K562 (cell line): ENCODE data around the gene IL4I1. TPM values are rescaled to one million over a fixed set of nuclear protein-coding genes. Genes with fewer than 3 reads are reported as not detected.
A peak's percentile ranks its signal among the peaks of the same experiment; 100 is the strongest.

Experiments used
- ADNP ChIP-seq: fragments of 200-800 bp; sonication (Bioruptor generic); IDR thresholded peaks from 2 replicates; pipeline ENCODE4 v1.6.1; 2016; ENCODE audit warnings: missing genetic modification characterization, missing compliant biosample characterization
- ARID1B ChIP-seq: fragments of 450-650 bp; IDR thresholded peaks from 2 replicates; pipeline ENCODE4 v1.6.1; 2016; ENCODE audit warnings: antibody characterized with exemption, mild to moderate bottlenecking, inconsistent platforms
- CBX3 ChIP-seq, 2 experiments: IDR thresholded peaks; 1 replicate in 1 of 2; 2 replicates in 1 of 2; pipeline ENCODE4 v1.6.1; 2012; ENCODE audit warnings: inconsistent platforms in 2 of 2, low read length in 2 of 2, borderline replicate concordance in 1 of 2, control low read depth in 1 of 2
- CBX5 ChIP-seq: IDR thresholded peaks from 2 replicates; pipeline ENCODE4 v1.6.1; 2014; ENCODE audit warnings: low read depth, borderline replicate concordance
- CHAMP1 ChIP-seq: fragments of 450-650 bp; IDR thresholded peaks from 2 replicates; pipeline ENCODE4 v1.6.1; 2016; ENCODE audit warnings: mild to moderate bottlenecking
- DACH1 ChIP-seq: fragments of 450-650 bp; IDR thresholded peaks from 2 replicates; pipeline ENCODE4 v1.6.1; 2018; ENCODE audit not compliant: partially characterized antibody
- E2F3 ChIP-seq: fragments of 250-450 bp; sonication (Bioruptor Pico); IDR thresholded peaks from 2 replicates; pipeline ENCODE4 v1.4.0; 2020; ENCODE audit warnings: mild to moderate bottlenecking
- EGR1 ChIP-seq: fragments of 450-650 bp; conservative IDR thresholded peaks from 2 replicates; pipeline ENCODE4 v1.6.1; 2017; ENCODE audit warnings: mild to moderate bottlenecking
- HDAC3 ChIP-seq: fragments of 450-650 bp; IDR thresholded peaks from 2 replicates; pipeline ENCODE4 v1.6.1; 2018; ENCODE audit warnings: borderline replicate concordance, mild to moderate bottlenecking, moderate library complexity; ENCODE audit not compliant: partially characterized antibody
- HLTF ChIP-seq: fragments of 450-650 bp; IDR thresholded peaks from 2 replicates; pipeline ENCODE4 v1.6.1; 2016
- NEUROD1 ChIP-seq: fragments of 150-350 bp; IDR thresholded peaks from 2 replicates; pipeline ENCODE4 v1.6.1; 2014; ENCODE audit warnings: borderline replicate concordance, low read length, low read depth; ENCODE audit not compliant: partially characterized antibody
- NFRKB ChIP-seq: fragments of 450-650 bp; IDR thresholded peaks from 2 replicates; pipeline ENCODE4 v1.6.1; 2016; ENCODE audit warnings: low read depth
- NR1H2 ChIP-seq: sonication (generic); formaldehyde crosslinking; IDR thresholded peaks from 2 replicates; pipeline ENCODE4 v1.4.0; 2020; ENCODE audit warnings: mild to moderate bottlenecking, missing genetic modification reagents
- RB1 ChIP-seq: fragments of 450-650 bp; IDR thresholded peaks from 2 replicates; pipeline ENCODE4 v1.6.1; 2017; ENCODE audit warnings: low read depth, mild to moderate bottlenecking
- SIRT6 ChIP-seq: IDR thresholded peaks from one replicate; pipeline ENCODE4 v1.6.1; 2012; ENCODE audit warnings: low read depth, mild to moderate bottlenecking, control low read depth, inconsistent platforms, low read length, moderate library complexity
- TCF7 ChIP-seq: sonication (generic); IDR thresholded peaks from 2 replicates; pipeline ENCODE4 v1.6.1; 2016; ENCODE audit warnings: antibody characterized with exemption, borderline replicate concordance
- TFAM ChIP-seq: fragments of 250-450 bp; sonication (Bioruptor Pico); conservative IDR thresholded peaks from 2 replicates; pipeline ENCODE4 v1.5.0; 2021; ENCODE audit warnings: mild to moderate bottlenecking, moderate library complexity
- TGIF2 ChIP-seq: sonication (generic); formaldehyde crosslinking; IDR thresholded peaks from 2 replicates; pipeline ENCODE4 v1.8.1; 2022; ENCODE audit warnings: mild to moderate bottlenecking, missing genetic modification reagents, moderate library complexity
- ZBTB17 ChIP-seq: fragments of 450-650 bp; formaldehyde crosslinking; IDR thresholded peaks from 2 replicates; pipeline ENCODE4 v1.4.0; 2020; ENCODE audit warnings: mild to moderate bottlenecking
- ZNF263 ChIP-seq: sonication (generic); formaldehyde crosslinking; IDR thresholded peaks from 2 replicates; pipeline ENCODE4 v1.8.0; 2022; ENCODE audit warnings: mild to moderate bottlenecking, missing genetic modification reagents, borderline replicate concordance
- ZNF431 ChIP-seq: sonication (generic); formaldehyde crosslinking; IDR thresholded peaks from 2 replicates; pipeline ENCODE4 v1.8.0; 2022; ENCODE audit warnings: mild to moderate bottlenecking, missing genetic modification reagents
- ZNF444 ChIP-seq: fragments of 250-450 bp; sonication (Bioruptor Pico); IDR thresholded peaks from 2 replicates; pipeline ENCODE4 v1.4.0; 2020; ENCODE audit warnings: mild to moderate bottlenecking, moderate library complexity
- ZNF639 ChIP-seq, 2 experiments: fragments of 200-800 bp in 1 of 2; sonication (Bioruptor generic) in 1 of 2; sonication (generic) in 1 of 2; formaldehyde crosslinking in 1 of 2; IDR thresholded peaks in 1 of 2; conservative IDR thresholded peaks in 1 of 2; 2 replicates each; pipeline versions ENCODE4 v1.5.0 to v1.6.1; 2016 to 2020; ENCODE audit warnings: missing compliant biosample characterization in 1 of 2, missing genetic modification characterization in 1 of 2, missing genetic modification reagents in 1 of 2
- ZNF780A ChIP-seq: fragments of 250-450 bp; sonication (Bioruptor Pico); IDR thresholded peaks from 2 replicates; pipeline ENCODE4 v1.5.0; 2021; ENCODE audit warnings: mild to moderate bottlenecking
- ZNF79 ChIP-seq: fragments of 250-450 bp; sonication (Bioruptor Pico); IDR thresholded peaks from 2 replicates; pipeline ENCODE4 v1.4.0; 2020; ENCODE audit warnings: low read depth, mild to moderate bottlenecking, moderate library complexity
- polyA plus RNA-seq, 8 experiments: library from polyadenylated mRNA; depleted of rRNA in 4 of 8; stranded (reverse) in 5 of 8; unstranded in 3 of 8; fragments of >200 nt; fragmentation: Nextera tagmentation in 2 of 8; fragmentation: Illumina TruSeq in 1 of 8; extraction: Ambion mirVana in 2 of 8; extraction: Trizol in 1 of 8; gene quantifications; 2 replicates each; pipeline versions ENCODE4 v1.2.1 to v1.2.3, GENCODE V29; 2011 to 2014; ENCODE audit warnings: inconsistent platforms in 1 of 8, missing spikeins in 1 of 8
- total RNA-seq, 7 experiments: library from RNA; depleted of rRNA in 6 of 7; stranded (reverse); fragments of >200 nt in 6 of 7; fragmentation: Illumina TruSeq in 2 of 7; extraction: Trizol in 2 of 7; gene quantifications; 2 replicates each; pipeline versions ENCODE4 v1.2.1 to v1.2.3, GENCODE V29; 2011 to 2021; ENCODE audit warnings: low replicate concordance in 1 of 7

IL4I1 gene
- total and polyA plus RNA-seq, 9 of the 15 experiments (the other 6 are each of a cell fraction or from before 2014, with no cell fraction given): 0.06 to 0.95 (median 0.43) TPM; not detected in 2

- TF ChIP-seq CHAMP1 (no peak), TCF7 (no peak), ARID1B (no peak), DACH1 (no peak), ZNF263 (CRISPR knock-in tag) (peak; percentile 22; the same call in 1 of the 2 replicates), SIRT6 (no peak), CBX5 (no peak), ZBTB17 (no peak), TGIF2 (CRISPR knock-in tag) (no peak), RB1 (no peak), NFRKB (no peak), TFAM (CRISPR knock-in tag) (no peak), HDAC3 (no peak), ADNP (no peak), HLTF (no peak), CBX3 (IDR thresholded peaks at IDR 0.05; ENCODE audit: borderline replicate concordance in 1 of 2, low read length in 2 of 2) (no peak), ZNF431 (no peak), ZNF79 (CRISPR knock-in tag) (no peak), ZNF639 (CRISPR knock-in tag; conservative IDR thresholded peaks at IDR 0.05 in 1 of 2, IDR thresholded peaks at IDR 0.05 in 1 of 2) (no peak), ZNF444 (CRISPR knock-in tag) (no peak), NR1H2 (CRISPR knock-in tag) (no peak), ZNF780A (CRISPR knock-in tag) (no peak), EGR1 (no peak), E2F3 (no peak), NEUROD1 (no peak)
These were observed 18.6 kb downstream of the IL4I1 start (continued) for GRCh38 chr19:49877879-49878743.
